NCI-H524 treated with DMSO at 0.1 percent for 48 hours (cell line): ENCODE results near the gene ARHGAP15.

Experiments
- DNase-seq: peaks from one replicate; lab custom pipeline; 2025; lab: John Stamatoyannopoulos, UW

ARHGAP15 gene

GRCh38 chr2:143482771-143483170, 353.6 kb downstream of the ARHGAP15 start:
- no peak for DNase-seq

GRCh38 chr2:143486976-143487375, 357.8 kb downstream of the ARHGAP15 start:
- no peak for DNase-seq

- DNase-seq: no peak
Measured at GRCh38 chr2:143489145-143489544, 359.9 kb downstream of the ARHGAP15 start.

GRCh38 chr2:143491131-143491530, 361.9 kb downstream of the ARHGAP15 start:
- no peak for DNase-seq

- DNase-seq: no peak
Measured at GRCh38 chr2:143493339-143493738, 364.1 kb downstream of the ARHGAP15 start.

- no peak for DNase-seq
Measured at GRCh38 chr2:143497726-143498125, 368.5 kb downstream of the ARHGAP15 start.

- no peak for DNase-seq
Measured at GRCh38 chr2:143498496-143498895, 369.3 kb downstream of the ARHGAP15 start.

GRCh38 chr2:143499061-143499460, 369.8 kb downstream of the ARHGAP15 start:
- DNase-seq: no peak

GRCh38 chr2:143501106-143501676, 372.0 kb downstream of the ARHGAP15 start:
- DNase-seq: no peak

- DNase-seq: no peak
Measured at GRCh38 chr2:143503280-143503679, 374.1 kb downstream of the ARHGAP15 start.

GRCh38 chr2:143504397-143504796, 375.2 kb downstream of the ARHGAP15 start:
- no peak for DNase-seq

GRCh38 chr2:143505542-143505941, 376.3 kb downstream of the ARHGAP15 start:
- DNase-seq: no peak

GRCh38 chr2:143513081-143513480, 383.9 kb downstream of the ARHGAP15 start:
- peak; percentile 4 for DNase-seq

- DNase-seq: no peak
Measured at GRCh38 chr2:143514413-143514812, 385.2 kb downstream of the ARHGAP15 start.

- no peak for DNase-seq
Measured at GRCh38 chr2:143515318-143515717, 386.1 kb downstream of the ARHGAP15 start.

- DNase-seq: no peak
Measured at GRCh38 chr2:143519521-143519920, 390.3 kb downstream of the ARHGAP15 start.

GRCh38 chr2:143521396-143521795, 392.2 kb downstream of the ARHGAP15 start:
- no peak for DNase-seq

GRCh38 chr2:143522699-143523098, 393.5 kb downstream of the ARHGAP15 start:
- DNase-seq: no peak

GRCh38 chr2:143524119-143524553, 394.9 kb downstream of the ARHGAP15 start:
- no peak for DNase-seq

- DNase-seq: no peak
Measured at GRCh38 chr2:143524559-143525401, 395.6 kb downstream of the ARHGAP15 start.

GRCh38 chr2:143525402-143525860, 396.2 kb downstream of the ARHGAP15 start:
- DNase-seq: no peak

- DNase-seq: no peak
Measured at GRCh38 chr2:143526498-143526897, 397.3 kb downstream of the ARHGAP15 start.

GRCh38 chr2:143528021-143528420, 398.8 kb downstream of the ARHGAP15 start:
- no peak for DNase-seq
